Spleen (tissue), 7 donors: ENCODE measurements around the gene ALG14.

Experiments
- CTCF ChIP-seq, 11 experiments: fragments of 200-600 bp in 7 of 11; fragments of 450-650 bp in 4 of 11; sonication (generic) in 4 of 11; IDR thresholded peaks in 8 of 11; conservative IDR thresholded peaks in 3 of 11; 1 replicate in 7 of 11; 2 replicates in 4 of 11; pipeline versions ENCODE4 v1.4.0 to v1.8.0; 2016 to 2021; ENCODE audit warnings: antibody characterized with exemption in 11 of 11, inconsistent platforms in 4 of 11, mild to moderate bottlenecking in 1 of 11
- POLR2A ChIP-seq, 3 donors: fragments of 450-650 bp; IDR thresholded peaks; one replicate each; pipeline ENCODE4 v1.5.1; 2017; ENCODE audit warnings: antibody characterized with exemption in 3 of 3, mild to moderate bottlenecking in 1 of 3
- donor health status: DM: no; HTN: no; CAD: no; lungs with moderate emphysema.
- donor health status: DM: no; HTN: no; CAD: no.
- donor health status: DM: no; HTN: no; CAD: no.

- TF ChIP-seq POLR2A (IDR thresholded peaks at IDR 0.05) = no peak
- TF ChIP-seq CTCF (IDR thresholded peaks at IDR 0.05 in 8 of 11, conservative IDR thresholded peaks at IDR 0.05 in 3 of 11) = no peak
Observed at GRCh38 chr1:95073446-95073845, 695 bp upstream of the ALG14 start.
